K562 (cell line): ENCODE measurements around the gene NTNG1. TPM values are rescaled to one million over a fixed set of nuclear protein-coding genes. Genes with fewer than 3 reads are reported as not detected.
A peak's percentile ranks its signal among the peaks of the same experiment; 100 is the strongest.

Experiments
- ATAC-seq: fragments of 200-7000 bp; cut with Tn5 transposase; 3 replicates; pipeline ENCODE4 v1.9.1; 2020; ENCODE audit warnings: moderate library complexity
- BruUV-seq: library from RNA; stranded (reverse); fragments of 400-500 nt; replicated peaks from 2 replicates; lab custom pipeline; 2021; lab: Mats Ljungman, UMichigan
- CTCF ChIA-PET: fragments of 300-600 bp; formaldehyde crosslinking; extraction: SDS; loops from one replicate; lab custom pipeline; 2021; ENCODE audit warnings: low intra/inter-chr PET ratio; lab: Yijun Ruan, JAX
- POLR2A ChIA-PET: fragments of 300-600, 350-650 bp; sonication (Branson Sonifier 250); formaldehyde crosslinking; extraction: SDS; loops from one replicate; lab custom pipeline; 2021; ENCODE audit warnings: antibody characterized with exemption, inconsistent platforms; lab: Yijun Ruan, JAX
- DNase-seq, 4 experiments: peaks; one replicate each; pipeline versions ENCODE4 v3.0.0 to v3.0.0-alpha.2; 2011 to 2018; ENCODE audit warnings: low spot score in 3 of 4, mixed read lengths in 3 of 4; ENCODE audit errors: extremely low read depth in 1 of 4
- FAIRE-seq: peaks from 2 replicates; lab custom pipeline; 2011; peaks lifted over from hg19 to GRCh38; lab: Jason Lieb, UNC
- H2AFZ ChIP-seq: 2 replicates; pipeline ENCODE4 v1.6.0; 2011; ENCODE audit warnings: low read depth, low read length, control low read depth, inconsistent platforms
- H3K27ac ChIP-seq: fragments of 200-600 bp; 3 replicates; pipeline ENCODE4 v1.8.0; 2011; ENCODE audit warnings: low read depth, mild to moderate bottlenecking, control low read depth, inconsistent platforms, low read length, moderate library complexity, mixed read lengths; ENCODE audit errors: extremely low read depth
- H3K27me3 ChIP-seq, 2 experiments: fragments of 300-600 bp in 1 of 2; 2 replicates in 1 of 2; 3 replicates in 1 of 2; pipeline versions ENCODE4 v1.6.0 to v1.8.0; 2011; ENCODE audit warnings: inconsistent platforms in 2 of 2, low read length in 2 of 2, mild to moderate bottlenecking in 1 of 2, mixed read lengths in 1 of 2, moderate library complexity in 1 of 2; ENCODE audit not compliant: control insufficient read depth in 2 of 2, insufficient read depth in 2 of 2
- H3K36me3 ChIP-seq: fragments of 300-600 bp; 3 replicates; pipeline ENCODE4 v1.8.0; 2011; ENCODE audit warnings: mild to moderate bottlenecking, low read length, inconsistent platforms; ENCODE audit not compliant: control insufficient read depth, insufficient read depth
- H3K4me1 ChIP-seq, 2 experiments: fragments of 200-600 bp in 1 of 2; replicated peaks in 1 of 2; 2 replicates in 1 of 2; 3 replicates in 1 of 2; pipeline versions ENCODE4 v1.5.1 to v1.8.0; 2011; ENCODE audit warnings: inconsistent platforms in 2 of 2, low read length in 2 of 2, mild to moderate bottlenecking in 1 of 2, mixed read lengths in 1 of 2, moderate library complexity in 1 of 2; ENCODE audit not compliant: control insufficient read depth in 2 of 2, insufficient read depth in 2 of 2
- H3K4me2 ChIP-seq: 2 replicates; pipeline ENCODE4 v1.6.1; 2011; ENCODE audit warnings: low read length, control low read depth, inconsistent platforms, mixed read lengths; ENCODE audit not compliant: insufficient read depth
- H3K4me3 ChIP-seq: fragments of 200-600 bp; sonication (generic), shearing (Covaris generic); 2 replicates; pipeline ENCODE4 v1.5.1; 2016; ENCODE audit warnings: control low read depth, inconsistent platforms
- H3K79me2 ChIP-seq: fragments of 200-600 bp; 3 replicates; pipeline ENCODE4 v1.8.0; 2011; ENCODE audit warnings: low read length, inconsistent platforms; ENCODE audit not compliant: control insufficient read depth, insufficient read depth
- H3K9ac ChIP-seq, 2 experiments: 2 replicates each; pipeline versions ENCODE4 v1.6.0 to v1.6.1; 2011; ENCODE audit warnings: low read depth in 2 of 2, low read length in 2 of 2, control low read depth in 1 of 2, inconsistent platforms in 1 of 2, mild to moderate bottlenecking in 1 of 2, mixed read lengths in 1 of 2; ENCODE audit not compliant: insufficient read depth in 1 of 2
- H3K9me1 ChIP-seq: one replicate; pipeline ENCODE4 v1.6.0; 2011; ENCODE audit warnings: inconsistent platforms, mild to moderate bottlenecking, low read length, moderate library complexity; ENCODE audit not compliant: control insufficient read depth, insufficient read depth
- H3K9me3 ChIP-seq: replicated peaks from 2 replicates; pipeline ENCODE4 v1.5.1; 2011; ENCODE audit warnings: low read depth, low read length, inconsistent platforms; ENCODE audit not compliant: control insufficient read depth, insufficient read depth
- H4K20me1 ChIP-seq: replicated peaks from 2 replicates; pipeline ENCODE4 v1.6.1; 2011; ENCODE audit warnings: low read length, inconsistent platforms, mixed read lengths; ENCODE audit not compliant: control insufficient read depth, insufficient read depth
- CC2D1A ChIP-seq: fragments of 450-650 bp; IDR thresholded peaks from 2 replicates; pipeline ENCODE4 v1.6.1; 2017; ENCODE audit warnings: mild to moderate bottlenecking
- GABPB2 ChIP-seq: fragments of 250-450 bp; sonication (Bioruptor Pico); conservative IDR thresholded peaks from 2 replicates; pipeline ENCODE4 v1.5.1; 2021; ENCODE audit warnings: mild to moderate bottlenecking
- NR0B1 ChIP-seq: fragments of 450-650 bp; IDR thresholded peaks from one replicate; pipeline ENCODE4 v1.6.1; 2018; ENCODE audit warnings: mild to moderate bottlenecking, moderate library complexity; ENCODE audit not compliant: partially characterized antibody
- RNF2 ChIP-seq: sonication (generic); IDR thresholded peaks from 2 replicates; pipeline ENCODE4 v1.6.1; 2016
- ZBTB11 ChIP-seq, 3 experiments: fragments of 200-800 bp in 1 of 3; fragments of 250-450 bp in 1 of 3; fragments of 450-650 bp in 1 of 3; sonication (Bioruptor Pico) in 1 of 3; sonication (Bioruptor generic) in 1 of 3; formaldehyde crosslinking in 1 of 3; IDR thresholded peaks; 2 replicates each; pipeline versions ENCODE4 v1.6.1 to v1.8.0; 2016 to 2022; ENCODE audit warnings: mild to moderate bottlenecking in 2 of 3, missing genetic modification characterization in 2 of 3, missing compliant biosample characterization in 1 of 3, moderate library complexity in 1 of 3
- WGBS: fragments of 100-300 bp; shearing (Covaris generic); methylation state at CpG from one replicate; pipeline ENCODE4 v1.1.6; 2016; ENCODE audit warnings: low coverage, mixed read lengths; ENCODE audit not compliant: insufficient coverage; ENCODE audit errors: missing lambda C conversion rate; 5-methylcytosine and 5-hydroxymethylcytosine counted together
- in situ Hi-C: fragments of 300-500 bp; cut with MboI; formaldehyde crosslinking; loops from 4 replicates; pipeline ENCODE4 v1.15.0; 2018; ENCODE audit warnings: inconsistent platforms, mixed read lengths
- intact Hi-C: fragments of 100-400 bp; cut with micrococcal nuclease; formaldehyde crosslinking; loops from 2 replicates; pipeline ENCODE4 v1.14.2; 2022
- polyA plus RNA-seq, 8 experiments: library from polyadenylated mRNA; depleted of rRNA in 4 of 8; stranded (reverse) in 5 of 8; unstranded in 3 of 8; fragments of >200 nt; fragmentation: Nextera tagmentation in 2 of 8; fragmentation: Illumina TruSeq in 1 of 8; extraction: Ambion mirVana in 2 of 8; extraction: Trizol in 1 of 8; gene quantifications; 2 replicates each; pipeline versions ENCODE4 v1.2.1 to v1.2.3, GENCODE V29; 2011 to 2014; ENCODE audit warnings: inconsistent platforms in 1 of 8, missing spikeins in 1 of 8
- total RNA-seq, 7 experiments: library from RNA; depleted of rRNA in 6 of 7; stranded (reverse); fragments of >200 nt in 6 of 7; fragmentation: Illumina TruSeq in 2 of 7; extraction: Trizol in 2 of 7; gene quantifications; 2 replicates each; pipeline versions ENCODE4 v1.2.1 to v1.2.3, GENCODE V29; 2011 to 2021; ENCODE audit warnings: low replicate concordance in 1 of 7

The NTNG1 gene
- total and polyA plus RNA-seq, 9 of the 15 experiments (the other 6 are each of a cell fraction or from before 2014, with no cell fraction given), result not detected

GRCh38 chr1:107264561-107264960 is 123.7 kb downstream of the NTNG1 start:
- Histone ChIP-seq H3K79me2 (no peaks in the 10 kb centered on the region), H3K9me3 (no peaks in the 10 kb centered on the region), H3K9me1 (no peaks in the 10 kb centered on the region), H3K4me1 (no peaks in the 10 kb centered on the region), H3K27me3 (no peaks in the 10 kb centered on the region), H2AFZ (no peak overlapping the region), H4K20me1 (no peaks in the 10 kb centered on the region), H3K27ac (no peak overlapping the region), H3K36me3 (no peaks in the 10 kb centered on the region), H3K4me3 (no peak overlapping the region), H3K4me2 (no peak overlapping the region), H3K9ac (no peak overlapping the region)
- BruUV-seq, result no TSS peak
- CTCF ChIA-PET, result no interaction called here
- POLR2A ChIA-PET, result no interaction called here
- intact Hi-C loops, result no loop called here
- WGBS, result 14% methylated on average over 1 of the region's 1 CpG
- ATAC-seq (no peak), DNase-seq (no peak), FAIRE-seq (no peak)
- in situ Hi-C loops, result no loop called here
- TF ChIP-seq CC2D1A (no peak), NR0B1 (no peak), RNF2 (no peak), GABPB2 (CRISPR knock-in tag) (no peak), ZBTB11 (CRISPR knock-in tag; IDR thresholded peaks at IDR 0.05) (peak in 1 of 3 experiments; percentile 36; a peak in 1 of 6 replicates)
